H9 (cell line): ENCODE results near the gene ITIH4. TPM values are rescaled to one million over a fixed set of nuclear protein-coding genes. Genes with fewer than 3 reads are reported as not detected.

Source experiments
- DNase-seq: peaks from one replicate; pipeline ENCODE4 v3.0.0-alpha.2; 2017
- H2AFZ ChIP-seq: one replicate; pipeline ENCODE4 v1.6.1; 2013; ENCODE audit warnings: mild to moderate bottlenecking, low read length, control low read depth, moderate library complexity
- H2AK5ac ChIP-seq: 2 replicates; pipeline ENCODE4 v1.6.1; 2013; ENCODE audit warnings: low read length, control low read depth, mixed read lengths; ENCODE audit not compliant: insufficient read length
- H2BK120ac ChIP-seq: one replicate; pipeline ENCODE4 v1.6.1; 2013; ENCODE audit warnings: low read depth, mild to moderate bottlenecking, low read length, control low read depth, inconsistent platforms; ENCODE audit not compliant: poor library complexity, severe bottlenecking
- H2BK12ac ChIP-seq: 2 replicates; pipeline ENCODE4 v1.6.1; 2013; ENCODE audit warnings: low read length, control low read depth, mixed read lengths, low read depth; ENCODE audit not compliant: insufficient read length
- H2BK15ac ChIP-seq: 2 replicates; pipeline ENCODE4 v1.6.1; 2013; ENCODE audit warnings: low read depth, low read length, control low read depth
- H2BK20ac ChIP-seq: one replicate; pipeline ENCODE4 v1.6.1; 2013; ENCODE audit warnings: low read depth, mild to moderate bottlenecking, low read length, control low read depth, inconsistent platforms; ENCODE audit not compliant: poor library complexity, severe bottlenecking
- H2BK5ac ChIP-seq: 2 replicates; pipeline ENCODE4 v1.6.1; 2013; ENCODE audit warnings: low read length, control low read depth, mixed read lengths; ENCODE audit not compliant: insufficient read length
- H3K14ac ChIP-seq: 2 replicates; pipeline ENCODE4 v1.6.1; 2013; ENCODE audit warnings: low read length, control low read depth; ENCODE audit not compliant: insufficient read depth
- H3K18ac ChIP-seq: 2 replicates; pipeline ENCODE4 v1.6.1; 2013; ENCODE audit warnings: low read depth, mild to moderate bottlenecking, mixed read lengths, low read length, control low read depth; ENCODE audit not compliant: insufficient read length
- H3K23ac ChIP-seq: 2 replicates; pipeline ENCODE4 v1.6.1; 2013; ENCODE audit warnings: low read length, control low read depth, mixed read lengths, low read depth; ENCODE audit not compliant: insufficient read length
- H3K23me2 ChIP-seq: 2 replicates; pipeline ENCODE4 v1.6.1; 2013; ENCODE audit warnings: low read depth, mild to moderate bottlenecking, mixed read lengths, low read length, control low read depth; ENCODE audit not compliant: insufficient read length, poor library complexity, severe bottlenecking
- H3K27ac ChIP-seq: 2 replicates; pipeline ENCODE4 v1.5.1; 2013; ENCODE audit warnings: low read length, control low read depth, mixed read lengths, low read depth; ENCODE audit not compliant: insufficient read length
- H3K27me3 ChIP-seq: 2 replicates; pipeline ENCODE4 v1.6.1; 2013; ENCODE audit warnings: low read length, control low read depth, inconsistent platforms; ENCODE audit not compliant: insufficient read depth
- H3K4ac ChIP-seq: 2 replicates; pipeline ENCODE4 v1.6.1; 2013; ENCODE audit warnings: low read depth, mild to moderate bottlenecking, control low read depth, inconsistent platforms, low read length, moderate library complexity
- H3K4me1 ChIP-seq: 2 replicates; pipeline ENCODE4 v1.6.1; 2013; ENCODE audit warnings: low read length, control low read depth, inconsistent platforms; ENCODE audit not compliant: insufficient read depth
- H3K4me2 ChIP-seq: 2 replicates; pipeline ENCODE4 v1.6.1; 2013; ENCODE audit warnings: low read length, control low read depth, mixed read lengths; ENCODE audit not compliant: insufficient read length, insufficient read depth
- H3K56ac ChIP-seq: 2 replicates; pipeline ENCODE4 v1.6.1; 2013; ENCODE audit warnings: low read depth, mild to moderate bottlenecking, mixed read lengths, low read length, control low read depth; ENCODE audit not compliant: insufficient read length
- H3K79me1 ChIP-seq: 2 replicates; pipeline ENCODE4 v1.6.1; 2013; ENCODE audit warnings: low read depth, mild to moderate bottlenecking, moderate library complexity, low read length, control low read depth, inconsistent platforms; ENCODE audit not compliant: insufficient read depth, poor library complexity, severe bottlenecking
- H3K79me2 ChIP-seq: 2 replicates; pipeline ENCODE4 v1.6.1; 2013; ENCODE audit warnings: low read length, control low read depth, inconsistent platforms; ENCODE audit not compliant: insufficient read depth
- H3K9ac ChIP-seq: 2 replicates; pipeline ENCODE4 v1.6.1; 2013; ENCODE audit warnings: low read length, control low read depth, mixed read lengths; ENCODE audit not compliant: insufficient read length; ENCODE audit errors: extremely low read depth
- H3K9me3 ChIP-seq: one replicate; pipeline ENCODE4 v1.6.1; 2013; ENCODE audit warnings: low read depth, low read length, inconsistent platforms; ENCODE audit not compliant: control insufficient read depth
- H3T11ph ChIP-seq: one replicate; pipeline ENCODE4 v1.6.1; 2013; ENCODE audit warnings: mild to moderate bottlenecking, low read length, control low read depth, inconsistent platforms
- H4K20me1 ChIP-seq: one replicate; pipeline ENCODE4 v1.6.1; 2013; ENCODE audit not compliant: control insufficient read depth, insufficient read length, insufficient read depth
- H4K5ac ChIP-seq: 2 replicates; pipeline ENCODE4 v1.6.1; 2013; ENCODE audit warnings: low read depth, mild to moderate bottlenecking, mixed read lengths, low read length, control low read depth; ENCODE audit not compliant: insufficient read length
- H4K8ac ChIP-seq: replicated peaks from 2 replicates; pipeline ENCODE4 v1.6.1; 2013; ENCODE audit warnings: low read length, control low read depth, mixed read lengths, low read depth; ENCODE audit not compliant: insufficient read length
- H4K91ac ChIP-seq: 2 replicates; pipeline ENCODE4 v1.6.1; 2013; ENCODE audit warnings: low read depth, mild to moderate bottlenecking, moderate library complexity, mixed read lengths, low read length, control low read depth; ENCODE audit not compliant: insufficient read length
- H3K27ac Mint-ChIP-seq, 3 experiments: 2 replicates in 2 of 3; 3 replicates in 1 of 3; pipeline ENCODE4 v1.8.0; 2020 to 2021; ENCODE audit warnings: mixed read lengths in 3 of 3, mild to moderate bottlenecking in 1 of 3, moderate library complexity in 1 of 3
- H3K27me3 Mint-ChIP-seq: 2 replicates; pipeline ENCODE4 v1.8.0; 2021; ENCODE audit warnings: low read depth, mild to moderate bottlenecking, moderate library complexity, mixed read lengths
- H3K36me3 Mint-ChIP-seq, 3 experiments: 2 replicates in 2 of 3; 3 replicates in 1 of 3; pipeline ENCODE4 v1.8.0; 2020 to 2021; ENCODE audit warnings: low read depth in 3 of 3, mixed read lengths in 3 of 3; ENCODE audit not compliant: insufficient read depth in 1 of 3
- H3K4me1 Mint-ChIP-seq, 2 experiments: 2 replicates each; pipeline ENCODE4 v1.8.0; 2020; ENCODE audit warnings: mixed read lengths in 2 of 2
- H3K4me3 Mint-ChIP-seq, 2 experiments: 2 replicates in 1 of 2; 3 replicates in 1 of 2; pipeline ENCODE4 v1.8.0; 2020 to 2021; ENCODE audit warnings: mild to moderate bottlenecking in 2 of 2, mixed read lengths in 2 of 2, moderate library complexity in 1 of 2
- H3K9me3 Mint-ChIP-seq, 2 experiments: 2 replicates in 1 of 2; 3 replicates in 1 of 2; pipeline ENCODE4 v1.8.0; 2020; ENCODE audit warnings: mild to moderate bottlenecking in 2 of 2, mixed read lengths in 2 of 2, moderate library complexity in 1 of 2
- CTCF ChIP-seq: fragments of 200-600 bp; sonication (generic); conservative IDR thresholded peaks from 3 replicates; pipeline ENCODE4 v1.8.0; 2021; ENCODE audit warnings: antibody characterized with exemption, mild to moderate bottlenecking
- WGBS: extraction: QIAGEN DNeasy Blood & Tissue Kit; methylation state at CpG from one replicate; pipeline ENCODE4 v1.1.7; 2013; ENCODE audit warnings: missing lambda C conversion rate, low lambda C conversion rate, mixed read lengths; ENCODE audit not compliant: insufficient read length; ENCODE audit errors: extremely low coverage; 5-methylcytosine and 5-hydroxymethylcytosine counted together
- total RNA-seq: library from RNA; stranded (reverse); gene quantifications from 2 replicates; pipeline ENCODE4 v1.2.1, GENCODE V29; 2021

The ITIH4 gene
- total RNA-seq, 1 experiment from 2014 or later: 3.0 TPM

- no CpG with 5 or more reads among the region's 10 CpGs for WGBS
These were observed 13.8 kb downstream of the ITIH4 start for GRCh38 chr3:52816654-52817053.

More at GRCh38 chr3:52816654-52817053, 13.8 kb downstream of the ITIH4 start:
- Mint-ChIP-seq H3K9me3 (no peaks in the 10 kb centered on the region), H3K27me3 (peaks cover 2% of the 10 kb centered on the region; the same call in 1 of the 2 replicates), H3K27ac (peak overlapping the region in 1 of 3 experiments; percentile 82; a peak in 1 of 7 replicates), H3K4me1 (peaks cover 12 to 14% of the 10 kb centered on the region in 2 experiments), H3K4me3 (no peak overlapping the region), H3K36me3 (no peaks in the 10 kb centered on the region; a peak in 1 of 7 replicates)
- H2AFZ ChIP-seq: no peak overlapping the region
- no peak overlapping the region for H2AK5ac ChIP-seq
- H3K9me3 ChIP-seq: no peaks in the 10 kb centered on the region
- H3K27ac ChIP-seq: no peak overlapping the region
- no peak overlapping the region for H2BK120ac ChIP-seq
- H4K5ac ChIP-seq: no peak overlapping the region
- no peak overlapping the region for H3K4ac ChIP-seq
- no peak overlapping the region for H3K56ac ChIP-seq
- no peaks in the 10 kb centered on the region for H3K27me3 ChIP-seq
- H3K14ac ChIP-seq: no peak overlapping the region
- H3K79me2 ChIP-seq: no peaks in the 10 kb centered on the region
- H2BK12ac ChIP-seq: no peak overlapping the region
- TF ChIP-seq CTCF: no peak
- no peak for DNase-seq
- no peak overlapping the region for H3K4me2 ChIP-seq
- H3K4me1 ChIP-seq: 0 out of 2 replicates have a peak, but pooled peaks cover 4% of the 10 kb centered on the region
- no peaks in the 10 kb centered on the region for H3K79me1 ChIP-seq
- no peaks in the 10 kb centered on the region for H4K20me1 ChIP-seq
- H2BK15ac ChIP-seq: no peak overlapping the region
- no peak overlapping the region for H3K23ac ChIP-seq
- no peak overlapping the region for H2BK20ac ChIP-seq
- no peak overlapping the region for H4K91ac ChIP-seq
- H3K18ac ChIP-seq: no peak overlapping the region
- no peak overlapping the region for H3T11ph ChIP-seq
- H3K23me2 ChIP-seq: no peaks in the 10 kb centered on the region
- no peak overlapping the region for H3K9ac ChIP-seq
- H2BK5ac ChIP-seq: no peak overlapping the region
- H4K8ac ChIP-seq: no peak overlapping the region
